Ishikawa (cell line): Measurements from ENCODE around the gene ADAM11.

Experiments used
- FOXM1 ChIP-seq: IDR thresholded peaks from 2 replicates; pipeline ENCODE4 v1.6.1; 2012; ENCODE audit warnings: low read depth, borderline replicate concordance
- RAD21 ChIP-seq: IDR thresholded peaks from 2 replicates; pipeline ENCODE4 v1.6.1; 2012; ENCODE audit warnings: low read depth
- TAF1 ChIP-seq: IDR thresholded peaks from 2 replicates; pipeline ENCODE4 v1.6.1; 2012; ENCODE audit warnings: low read depth, mild to moderate bottlenecking
- TCF12 ChIP-seq: IDR thresholded peaks from 2 replicates; pipeline ENCODE4 v1.6.1; 2012; ENCODE audit warnings: low read depth
- USF1 ChIP-seq: IDR thresholded peaks from 2 replicates; pipeline ENCODE4 v1.6.1; 2012

DNA sequence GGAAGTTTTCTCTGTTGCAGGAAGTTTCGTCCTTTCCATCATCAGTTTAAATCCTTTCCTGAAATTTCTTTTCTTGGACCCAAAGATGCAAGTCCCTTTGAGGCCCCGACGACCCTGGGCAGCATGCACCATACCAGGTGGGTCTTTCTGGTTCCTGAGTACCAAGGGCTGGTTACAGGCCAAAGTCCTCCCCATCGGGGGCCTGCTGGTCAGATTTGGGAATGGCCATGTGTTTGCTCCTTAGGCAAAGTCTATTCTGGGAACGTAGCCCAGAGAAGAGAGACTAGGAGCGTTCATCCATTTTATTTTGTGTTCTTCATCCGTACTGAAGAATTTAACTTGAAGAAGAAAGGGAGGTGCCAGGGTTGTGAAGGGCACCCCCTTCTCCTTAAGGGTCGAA, 17.5 kb upstream of the ADAM11 start:
- TF ChIP-seq TAF1 (no peak), FOXM1 (no peak), USF1 (no peak), TCF12 (no peak), RAD21 (no peak)
